Fibroblast of the conjunctiva (primary cell): ENCODE results near the gene CT45A1.
"Not testable (repeated sequence)": the region's sequence is repeated elsewhere in the genome, so short reads cannot be mapped to it uniquely, and the experiment has no call there.

Source experiments
- DNase-seq: peaks from one replicate; pipeline ENCODE4 v3.0.0-alpha.2; 2010; ENCODE audit warnings: low read depth

CT45A1 gene, protein sequence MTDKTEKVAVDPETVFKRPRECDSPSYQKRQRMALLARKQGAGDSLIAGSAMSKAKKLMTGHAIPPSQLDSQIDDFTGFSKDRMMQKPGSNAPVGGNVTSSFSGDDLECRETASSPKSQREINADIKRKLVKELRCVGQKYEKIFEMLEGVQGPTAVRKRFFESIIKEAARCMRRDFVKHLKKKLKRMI

DNA sequence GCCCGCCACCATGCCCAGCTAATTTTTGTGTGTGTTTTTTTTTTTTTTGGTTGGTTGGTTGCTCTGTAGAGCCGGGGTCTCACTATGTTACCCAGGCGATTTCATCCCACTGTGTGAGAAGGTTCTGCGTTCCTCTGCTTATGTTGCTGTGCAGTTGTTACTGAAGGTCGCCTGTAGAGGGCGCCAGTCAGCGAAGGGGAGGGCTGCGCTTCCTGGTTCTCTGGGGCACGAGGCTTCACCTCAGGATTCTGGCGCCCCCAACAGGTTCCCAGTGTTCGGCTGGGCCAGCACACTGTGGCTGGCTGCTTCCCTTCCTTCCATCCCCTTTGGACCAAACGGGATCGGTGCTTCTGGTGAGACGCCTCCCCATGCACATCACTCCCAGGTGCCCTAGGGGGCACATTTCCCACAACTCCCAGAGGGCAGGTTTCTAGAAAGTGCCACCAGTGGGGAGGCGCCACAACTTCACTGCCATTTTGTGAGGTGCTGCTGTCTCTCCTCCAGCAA, at the start of gene CT45A1:
TSS of gene CT45A1 (plus strand) at position 457 of the 507 bp plus-strand sequence. CDS start 5,302 bp downstream, outside the sequence.
- DNase-seq = not testable (repeated sequence)

DNA sequence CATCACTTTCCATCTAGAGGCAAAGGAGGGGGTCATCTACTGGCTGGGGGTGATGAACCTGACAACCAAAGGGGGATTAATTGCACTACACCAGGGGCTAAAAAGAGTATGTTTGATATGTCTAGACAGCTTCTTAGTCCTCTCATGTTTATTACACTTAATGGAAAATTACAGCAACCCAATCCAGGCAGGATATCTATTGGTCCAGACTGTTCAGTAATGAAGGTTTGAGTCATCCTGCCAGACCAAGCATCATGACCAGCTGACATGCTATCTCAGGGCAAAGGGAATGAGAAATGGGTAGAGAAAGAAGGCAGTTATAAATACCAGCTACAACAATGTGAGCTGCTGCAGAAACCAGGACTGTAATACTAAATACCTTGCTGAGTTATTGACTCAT, 40.5 kb upstream of the CT45A1 start:
- not testable (repeated sequence) for DNase-seq

DNA sequence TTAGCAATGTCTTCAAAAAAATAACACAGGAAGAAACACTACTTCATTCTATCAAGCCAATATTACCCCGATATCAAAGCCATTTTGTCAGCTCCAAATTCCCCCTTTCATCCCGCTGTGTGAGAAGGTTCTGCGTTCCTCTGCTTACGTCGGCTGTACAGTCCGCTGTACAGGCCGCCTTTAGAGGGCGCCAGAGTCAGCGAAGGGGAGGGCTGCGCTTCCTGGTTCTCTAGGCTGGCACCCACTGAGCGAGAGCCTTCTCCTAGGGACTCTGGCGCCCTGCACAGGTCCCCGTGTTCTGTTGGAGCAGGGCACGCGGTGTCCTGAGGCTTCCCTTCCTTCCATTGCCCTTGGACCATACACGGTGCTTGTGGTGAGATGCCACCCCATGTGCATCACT, 25.3 kb upstream of the CT45A1 start:
- no peak for DNase-seq

DNA sequence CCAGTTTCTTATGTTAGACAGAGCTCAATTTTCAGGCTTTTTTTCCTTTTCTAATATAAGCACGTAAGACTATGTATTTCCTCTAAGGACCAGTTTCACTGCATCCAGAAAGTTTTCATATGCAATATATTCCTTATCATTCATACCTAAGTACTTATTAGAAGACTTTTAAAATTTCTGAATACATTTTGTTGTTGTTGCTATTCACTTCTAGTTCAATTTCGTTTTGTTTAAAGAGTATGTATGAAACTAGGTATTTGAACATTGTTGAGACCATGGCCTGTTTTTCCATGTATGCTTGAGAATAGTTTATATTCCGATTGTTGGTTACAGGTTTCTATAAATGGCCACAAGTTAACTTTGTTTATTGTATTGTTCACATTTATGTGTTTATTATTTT, 18.0 kb upstream of the CT45A1 start:
- no peak for DNase-seq

DNA sequence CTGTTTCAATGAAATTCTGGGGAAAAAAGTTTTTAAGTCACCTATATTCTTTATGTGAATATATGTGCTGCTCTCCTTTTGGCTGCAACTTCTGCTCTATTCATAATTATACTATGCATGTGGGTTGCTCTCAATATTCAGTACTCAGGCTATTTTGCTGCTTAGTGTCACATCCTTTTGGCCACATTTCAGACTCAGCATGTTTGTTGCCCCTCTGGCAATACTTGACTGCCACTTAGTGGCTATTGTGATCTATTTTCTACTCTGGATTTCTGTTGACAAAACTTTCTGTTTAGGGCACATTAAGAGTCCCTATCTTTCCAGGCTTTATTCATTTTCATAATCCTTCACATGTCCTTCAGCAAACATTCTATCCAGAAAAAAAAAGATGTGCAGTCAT, 15.8 kb upstream of the CT45A1 start:
- no peak for DNase-seq

DNA sequence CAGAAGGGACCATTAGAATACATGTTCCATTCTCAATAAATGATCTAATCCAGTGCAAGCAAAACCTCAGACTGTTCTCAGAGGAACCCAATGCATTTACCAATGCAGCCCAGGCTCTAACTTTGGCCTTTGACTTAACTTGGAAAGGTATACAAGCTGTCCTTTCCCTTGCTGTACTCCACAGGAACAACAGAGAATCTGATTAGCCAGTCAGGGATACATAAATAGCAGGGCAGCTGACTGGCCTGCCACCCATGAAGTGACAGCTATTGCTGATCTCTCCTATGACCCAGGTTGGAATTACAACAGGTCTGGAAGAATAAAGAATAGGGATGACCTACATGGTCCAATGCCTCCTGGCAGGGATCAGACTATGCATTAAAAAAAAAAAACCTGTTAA, 14.5 kb upstream of the CT45A1 start:
- no peak for DNase-seq

DNA sequence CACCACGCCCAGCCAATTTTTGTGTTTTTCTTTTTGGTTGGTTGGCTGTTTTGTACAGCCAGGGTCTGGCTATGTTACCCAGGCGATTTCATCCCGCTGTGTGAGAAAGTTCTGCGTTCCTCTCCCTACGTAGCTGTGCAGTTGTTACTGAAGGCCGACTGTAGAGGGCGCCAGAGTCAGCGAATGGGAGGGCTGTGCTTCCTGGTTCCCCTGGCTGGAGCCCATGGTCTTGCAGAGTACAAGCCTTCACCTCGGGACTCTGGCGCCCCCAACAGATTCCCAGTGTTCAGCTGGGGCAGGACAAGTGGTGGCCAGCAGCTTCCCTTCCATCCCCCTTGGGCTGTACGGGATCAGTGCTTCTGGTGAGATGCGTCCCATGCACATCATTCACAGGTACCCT, 5.6 kb upstream of the CT45A1 start:
- no peak for DNase-seq

DNA sequence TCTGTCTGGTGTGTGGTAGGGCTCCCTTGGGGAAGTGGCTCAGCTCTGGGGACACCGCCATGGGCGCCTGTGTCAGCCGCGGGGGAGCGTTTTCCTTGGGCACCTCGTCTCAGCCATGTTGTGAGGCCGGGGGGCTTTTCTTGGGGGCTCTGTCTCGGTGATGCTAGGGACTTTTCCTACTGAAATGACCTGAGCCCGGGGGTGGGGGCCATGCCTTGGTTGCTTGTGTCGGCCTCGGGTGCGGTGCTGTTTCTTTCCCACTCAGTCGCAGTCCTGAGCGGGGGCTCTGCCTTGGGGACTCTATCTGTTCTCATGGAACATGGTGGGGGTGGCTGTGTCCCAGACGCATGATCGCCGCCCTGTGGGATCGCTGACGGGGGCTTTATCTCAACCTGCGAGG, 356 bp downstream of the CT45A1 start:
- no peak for DNase-seq

DNA sequence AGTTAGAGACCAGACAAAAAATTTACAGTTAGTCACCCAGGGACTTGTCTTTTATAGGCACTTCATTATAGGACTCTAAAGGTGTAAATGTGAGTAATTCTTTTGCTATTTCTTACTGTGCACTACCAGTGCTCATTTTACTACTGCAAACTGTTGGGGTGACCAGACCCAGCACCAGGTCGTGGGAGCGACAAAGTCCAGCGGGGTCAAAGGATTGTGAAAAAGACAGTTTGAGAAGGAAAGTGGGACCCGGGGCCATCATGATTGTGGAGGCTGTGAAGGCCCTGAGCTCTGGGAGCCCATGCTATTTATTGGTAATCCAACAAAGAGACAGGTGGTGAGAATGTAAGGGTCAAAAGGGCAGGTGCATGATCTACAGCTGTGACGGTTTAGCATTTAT, 21.2 kb downstream of the CT45A1 start:
- not testable (repeated sequence) for DNase-seq

DNA sequence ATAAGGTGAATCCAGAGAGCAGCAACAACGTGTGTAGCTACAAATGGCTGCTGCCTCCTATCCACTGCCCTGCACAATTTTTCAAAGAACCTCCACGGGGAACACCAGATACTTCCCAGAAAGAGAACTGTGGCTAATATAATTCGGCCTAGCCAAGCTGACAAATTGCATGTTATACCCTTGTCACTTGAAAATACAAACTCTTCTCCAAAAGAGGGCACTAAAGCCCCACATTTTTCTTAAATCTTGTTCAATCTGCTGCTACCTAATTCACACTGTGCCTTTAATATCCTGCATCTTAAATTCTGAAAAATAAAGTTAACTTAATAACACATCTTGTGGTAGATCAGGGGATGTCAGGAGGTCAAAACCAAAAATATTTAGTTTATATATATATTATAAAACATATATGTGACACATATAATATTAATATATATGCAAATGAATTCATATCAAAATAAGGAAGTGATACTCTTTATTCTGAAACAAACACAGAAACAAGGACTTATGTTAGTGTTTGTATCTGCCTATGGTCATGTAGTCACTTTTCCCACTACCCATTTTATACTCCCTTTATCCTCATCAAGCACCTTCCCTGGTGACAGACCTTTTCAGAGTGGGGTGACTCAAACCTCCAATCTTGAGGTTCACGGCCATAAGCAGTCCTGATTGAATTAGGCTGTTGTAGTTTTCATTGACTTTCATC, 24.1 kb downstream of the CT45A1 start:
- DNase-seq = no peak

DNA sequence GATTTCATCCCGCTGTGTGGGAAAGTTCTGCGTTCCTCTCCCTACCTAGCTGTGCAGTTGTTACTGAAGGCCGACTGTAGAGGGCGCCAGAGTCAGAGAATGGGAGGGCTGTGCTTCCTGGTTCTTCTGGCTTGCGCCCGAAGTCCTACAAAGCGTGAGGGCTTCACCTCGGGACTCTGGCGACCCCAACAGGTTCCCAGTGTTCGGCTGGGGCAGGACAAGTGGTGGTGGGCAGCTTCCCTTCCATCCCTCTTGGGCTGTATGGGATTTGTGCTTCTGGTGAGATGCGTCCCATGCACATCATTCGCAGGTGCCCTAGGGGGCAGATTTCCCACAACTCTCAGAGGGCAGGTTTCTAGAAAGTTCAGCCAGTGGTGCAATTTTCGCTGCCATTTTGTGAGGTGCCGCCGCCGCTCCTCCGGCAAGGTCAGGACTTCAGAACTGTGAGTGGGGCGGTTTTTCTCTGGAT, 27.3 kb downstream of the CT45A1 start:
- DNase-seq = no peak

DNA sequence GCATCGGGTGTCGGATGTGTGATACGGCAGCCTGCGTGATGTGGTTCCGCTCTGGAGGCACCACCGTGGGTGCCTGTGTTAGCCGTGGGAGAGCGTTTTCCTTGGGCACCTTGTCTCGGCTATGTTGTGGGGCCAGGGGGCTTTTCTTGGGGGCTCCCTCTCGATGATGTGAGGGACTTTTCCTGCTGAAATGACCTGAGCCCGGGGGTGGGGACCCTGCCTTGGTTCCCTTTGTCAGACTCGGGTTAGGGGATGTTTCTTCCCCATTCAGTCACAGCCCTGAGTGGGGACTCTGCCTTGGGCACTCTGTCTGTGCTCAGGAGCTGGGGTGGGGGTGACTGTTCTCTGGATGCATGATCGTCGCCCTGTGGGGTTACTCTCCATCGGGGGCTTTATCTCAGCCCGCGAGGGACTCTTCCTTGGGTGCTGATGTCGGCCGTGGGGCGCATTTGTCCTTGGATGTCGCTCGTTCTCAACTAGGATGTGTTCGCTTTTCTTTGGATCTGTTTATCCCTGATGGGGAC, 27.8 kb downstream of the CT45A1 start:
- DNase-seq = no peak

DNA sequence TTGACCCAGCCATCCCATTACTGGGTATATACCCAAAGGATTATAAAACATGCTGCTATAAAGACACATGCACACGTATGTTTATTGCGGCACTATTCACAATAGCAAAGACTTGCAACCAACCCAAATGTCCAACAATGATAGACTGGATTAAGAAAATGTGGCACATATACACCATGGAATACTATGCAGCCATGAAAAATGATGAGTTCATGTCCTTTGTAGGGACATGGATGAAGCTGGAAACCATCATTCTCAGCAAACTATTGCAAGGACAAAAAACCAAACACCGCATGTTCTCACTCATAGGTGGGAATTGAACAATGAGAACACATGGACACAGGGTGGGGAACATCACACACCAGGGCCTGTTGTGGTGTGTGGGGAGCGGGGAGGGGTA, 31.3 kb downstream of the CT45A1 start:
- DNase-seq = not testable (repeated sequence)

DNA sequence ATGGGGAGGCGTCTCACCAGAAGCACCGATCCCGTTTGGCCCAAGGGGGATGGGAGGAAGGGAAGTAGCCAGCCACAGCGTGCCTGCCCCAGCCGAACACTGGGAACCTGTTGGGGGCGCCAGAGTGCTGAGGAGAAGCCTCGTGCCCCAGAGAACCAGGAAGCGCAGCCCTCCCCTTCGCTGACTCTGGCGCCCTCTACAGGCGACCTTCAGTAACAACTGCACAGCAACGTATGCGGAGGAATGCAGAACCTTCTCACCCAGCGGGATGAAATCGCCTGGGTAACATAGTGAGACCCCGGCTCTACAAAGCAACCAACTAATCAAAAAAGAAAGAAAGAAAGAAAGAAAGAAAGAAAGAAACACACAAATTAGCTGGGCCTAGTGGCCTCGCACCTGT, 54.7 kb downstream of the CT45A1 start, which contains the start of gene CT45A3:
TSS of gene CT45A3 (minus strand) at position 101 of the 400 bp plus-strand sequence. CDS start 3,747 bp downstream, outside the sequence.
- not testable (repeated sequence) for DNase-seq
